Measurements from ENCODE around the gene MTMR2. TPM values are rescaled to one million over a fixed set of nuclear protein-coding genes. Genes with fewer than 3 reads are reported as not detected.

Gene MTMR2
- total and polyA plus RNA-seq, 2 of the 13 experiments (the other 11 are each of a cell fraction or from before 2014, with no cell fraction given), result 12.7 to 22.3 TPM

GRCh38 chr11:95795627-95796295, 128.1 kb downstream of the MTMR2 start (continued):
- TF ChIP-seq ATF6 (CRISPR knock-in tag; conservative IDR thresholded peaks at IDR 0.05) (no peak), NFKBIZ (CRISPR knock-in tag; IDR thresholded peaks at IDR 0.05) (no peak), TARDBP (CRISPR knock-in tag; IDR thresholded peaks at IDR 0.05) (no peak), ETV5 (CRISPR knock-in tag; IDR thresholded peaks at IDR 0.05; ENCODE audit: borderline replicate concordance) (no peak), NCOA5 (CRISPR knock-in tag; IDR thresholded peaks at IDR 0.05) (no peak), ETS1 (CRISPR knock-in tag; IDR thresholded peaks at IDR 0.05) (no peak), SOX6 (IDR thresholded peaks at IDR 0.05) (no peak), SOX6 (CRISPR knock-in tag; IDR thresholded peaks at IDR 0.05) (no peak), ZNF337 (CRISPR knock-in tag; IDR thresholded peaks at IDR 0.05; ENCODE audit: borderline replicate concordance, low read depth) (no peak), TBX2 (CRISPR knock-in tag; IDR thresholded peaks at IDR 0.05; ENCODE audit: borderline replicate concordance) (no peak), ZBTB1 (CRISPR knock-in tag; IDR thresholded peaks at IDR 0.05; ENCODE audit: borderline replicate concordance) (no peak), GMEB2 (CRISPR knock-in tag; IDR thresholded peaks at IDR 0.05; ENCODE audit: low read depth) (no peak)

Measured in HepG2 (cell line).